ENCODE data around the gene TMEM255B.

Gene TMEM255B

GRCh38 chr13:113732176-113732960 lies 26.7 kb upstream of the TMEM255B start:
- no peak overlapping the region for H3K4me3 ChIP-seq (ENCODE audit: low read depth, low read length)
- no peak for TF ChIP-seq CTCF (IDR thresholded peaks at IDR 0.05; ENCODE audit: borderline replicate concordance, insufficient read depth, low read depth, low read length)

- H3K4me3 ChIP-seq (ENCODE audit: low read depth, low read length), result no peak overlapping the region
- no peak for TF ChIP-seq CTCF (IDR thresholded peaks at IDR 0.05; ENCODE audit: borderline replicate concordance, insufficient read depth, low read depth, low read length)
Observed at GRCh38 chr13:113732961-113733950, 25.8 kb upstream of the TMEM255B start.

DNA sequence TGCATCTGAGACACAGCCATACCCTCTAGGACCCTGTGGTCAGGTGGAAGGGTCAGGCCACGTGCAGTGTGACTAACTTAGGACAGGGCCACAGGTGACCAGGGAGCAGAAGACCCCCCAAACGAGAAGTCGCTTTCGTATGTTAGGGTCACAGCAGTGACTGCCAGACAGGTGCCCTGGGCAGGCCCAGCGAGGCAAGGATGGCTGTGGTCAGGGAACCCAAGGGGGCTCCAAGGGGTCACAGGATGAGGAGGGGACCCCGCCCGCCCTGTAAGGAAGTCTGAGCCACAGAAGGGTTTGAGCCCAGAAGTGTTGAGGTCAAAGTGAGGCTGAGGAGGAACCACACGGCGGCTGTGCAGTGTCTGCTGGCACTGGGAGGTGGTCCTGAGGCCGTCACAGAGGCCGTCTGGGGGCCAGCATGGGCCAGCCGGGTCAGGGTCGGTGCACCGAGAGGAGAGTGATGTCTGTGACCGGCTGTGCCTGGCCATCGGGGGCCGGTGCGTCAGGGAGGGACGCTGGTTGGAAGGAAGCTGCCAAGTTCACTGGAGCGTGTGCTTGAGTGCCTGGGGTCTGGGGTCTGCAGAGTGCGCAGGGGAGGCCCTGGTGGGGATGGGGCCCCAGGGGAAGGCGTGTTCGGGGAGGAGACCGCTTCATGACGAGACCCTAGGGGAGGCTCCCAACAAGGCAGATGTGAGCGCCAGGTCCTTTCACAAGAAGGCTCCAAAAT lies 24.8 kb upstream of the TMEM255B start:
- no peak for TF ChIP-seq CTCF (IDR thresholded peaks at IDR 0.05; ENCODE audit: borderline replicate concordance, insufficient read depth, low read depth, low read length)
- no peak overlapping the region for H3K4me3 ChIP-seq (ENCODE audit: low read depth, low read length)

- no peak for TF ChIP-seq CTCF (IDR thresholded peaks at IDR 0.05; ENCODE audit: borderline replicate concordance, insufficient read depth, low read depth, low read length)
Observed at GRCh38 chr13:113734826-113735125, 24.2 kb upstream of the TMEM255B start.

DNA sequence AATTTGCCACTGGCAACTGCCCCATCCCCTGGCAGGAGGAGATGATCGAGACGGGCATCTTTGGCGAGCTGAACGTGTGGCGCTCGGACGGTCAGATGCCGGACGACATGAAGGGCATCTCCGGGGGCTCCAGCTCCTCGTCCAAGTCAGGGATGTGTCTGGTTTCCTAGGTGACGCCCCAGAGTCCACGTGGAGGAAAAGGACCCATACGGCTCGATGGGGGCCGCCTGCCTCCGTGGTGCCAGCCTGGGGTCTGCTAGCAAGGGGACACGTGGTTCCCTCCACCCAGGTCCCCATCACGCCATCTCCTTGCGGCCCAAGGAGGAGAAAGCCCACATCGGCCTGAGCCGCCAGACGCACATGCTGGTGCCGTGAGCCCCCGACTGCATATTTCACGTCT lies 23.8 kb upstream of the TMEM255B start:
- no peak overlapping the region for H3K4me3 ChIP-seq (ENCODE audit: low read depth, low read length)
- no peak for TF ChIP-seq CTCF (IDR thresholded peaks at IDR 0.05; ENCODE audit: borderline replicate concordance, insufficient read depth, low read depth, low read length)

More at GRCh38 chr13:113734826-113735125, 24.2 kb upstream of the TMEM255B start:
- no peak overlapping the region for H3K4me3 ChIP-seq (ENCODE audit: low read depth, low read length)

GRCh38 chr13:113735750-113736149 lies 23.3 kb upstream of the TMEM255B start:
- no peak overlapping the region for H3K4me3 ChIP-seq (ENCODE audit: low read depth, low read length)
- TF ChIP-seq CTCF (IDR thresholded peaks at IDR 0.05; ENCODE audit: borderline replicate concordance, insufficient read depth, low read depth, low read length), result no peak
